Endothelial cell of umbilical vein (primary cell): Measurements from ENCODE around the gene RNF146. TPM values are rescaled to one million over a fixed set of nuclear protein-coding genes. Genes with fewer than 3 reads are reported as not detected.

Experiments used
- BruUV-seq: library from RNA; stranded (reverse); fragments of 400-500 nt; replicated peaks from 2 replicates; lab custom pipeline; 2021; lab: Mats Ljungman, UMichigan
- CTCF ChIA-PET: fragments of 300-600, 350-600 bp; sonication (Branson Sonifier 250); formaldehyde crosslinking; loops from one replicate; lab custom pipeline; 2021; ENCODE audit warnings: antibody characterized with exemption, inconsistent platforms; lab: Charles Lee
- POLR2A ChIA-PET: fragments of 300-600, 350-600 bp; sonication (Branson Sonifier 250); formaldehyde crosslinking; loops from one replicate; lab custom pipeline; 2021; ENCODE audit warnings: antibody characterized with exemption, inconsistent platforms; lab: Charles Lee
- DNase-seq: peaks from one replicate; pipeline ENCODE4 v3.0.0-alpha.2; 2011; ENCODE audit warnings: low read depth, low spot score
- FAIRE-seq: peaks from 2 replicates; lab custom pipeline; 2011; peaks lifted over from hg19 to GRCh38; lab: Jason Lieb, UNC
- H2AFZ ChIP-seq: 2 replicates; pipeline ENCODE4 v1.6.0; 2012; ENCODE audit warnings: low read depth, low read length, control low read depth, inconsistent platforms
- H3K27ac ChIP-seq: 2 replicates; pipeline ENCODE4 v1.5.1; 2011; ENCODE audit warnings: low read depth, mild to moderate bottlenecking, control low read depth, low read length, moderate library complexity; ENCODE audit not compliant: insufficient read depth
- H3K27me3 ChIP-seq, 2 experiments: 2 replicates each; pipeline versions ENCODE4 v1.6.0 to v1.6.1; 2011; ENCODE audit warnings: low read length in 2 of 2, mixed read lengths in 1 of 2; ENCODE audit not compliant: control insufficient read depth in 2 of 2, insufficient read depth in 2 of 2
- H3K36me3 ChIP-seq, 2 experiments: 2 replicates in 1 of 2; 3 replicates in 1 of 2; pipeline ENCODE4 v1.5.1; 2011; ENCODE audit warnings: low read length in 2 of 2, mild to moderate bottlenecking in 1 of 2, moderate library complexity in 1 of 2; ENCODE audit not compliant: control insufficient read depth in 2 of 2, insufficient read depth in 2 of 2; ENCODE audit errors: extremely low read depth in 1 of 2
- H3K4me1 ChIP-seq: 3 replicates; pipeline ENCODE4 v1.5.1; 2011; ENCODE audit warnings: mild to moderate bottlenecking, low read length; ENCODE audit not compliant: control insufficient read depth, insufficient read depth; ENCODE audit errors: extremely low read depth
- H3K4me2 ChIP-seq: 2 replicates; pipeline ENCODE4 v1.6.1; 2011; ENCODE audit warnings: low read length, control low read depth, mixed read lengths; ENCODE audit not compliant: insufficient read depth
- H3K4me3 ChIP-seq, 3 experiments: fragments of 200-600 bp in 1 of 3; sonication (generic), shearing (Covaris generic) in 1 of 3; replicated peaks in 1 of 3; 2 replicates each; pipeline ENCODE4 v1.5.1; 2011 to 2016; ENCODE audit warnings: control low read depth in 3 of 3, low read length in 3 of 3, mild to moderate bottlenecking in 2 of 3, inconsistent platforms in 1 of 3, low read depth in 1 of 3, moderate library complexity in 1 of 3; ENCODE audit not compliant: insufficient read depth in 1 of 3
- H3K79me2 ChIP-seq: 2 replicates; pipeline ENCODE4 v1.6.0; 2012; ENCODE audit warnings: low read length, inconsistent platforms; ENCODE audit not compliant: control insufficient read depth, insufficient read depth
- H3K9ac ChIP-seq: replicated peaks from 2 replicates; pipeline ENCODE3; 2011; ENCODE audit warnings: low read length, control low read depth; ENCODE audit not compliant: insufficient read depth; ENCODE audit errors: extremely low read depth
- H3K9me1 ChIP-seq: replicated peaks from 3 replicates; pipeline ENCODE4 v1.6.0; 2011; ENCODE audit warnings: mild to moderate bottlenecking, low read length; ENCODE audit not compliant: control insufficient read depth, insufficient read depth; ENCODE audit errors: extremely low read depth
- H3K9me3 ChIP-seq: replicated peaks from 2 replicates; pipeline ENCODE4 v1.5.1; 2012; ENCODE audit warnings: low read length, inconsistent platforms; ENCODE audit not compliant: control insufficient read depth, insufficient read depth
- H4K20me1 ChIP-seq: replicated peaks from 2 replicates; pipeline ENCODE3; 2011; ENCODE audit warnings: mild to moderate bottlenecking, low read length; ENCODE audit not compliant: control insufficient read depth, insufficient read depth; ENCODE audit errors: extremely low read depth
- CTCF ChIP-seq, 2 donors: IDR thresholded peaks; 1 replicate in 1 of 2; 2 replicates in 1 of 2; pipeline ENCODE4 v1.5.1; 2011; ENCODE audit warnings: low read length in 2 of 2, mild to moderate bottlenecking in 2 of 2, moderate library complexity in 2 of 2, control low read depth in 1 of 2, inconsistent platforms in 1 of 2, low read depth in 1 of 2; ENCODE audit not compliant: insufficient read depth in 1 of 2; ENCODE audit errors: extremely low read depth in 1 of 2
- EZH2 ChIP-seq: IDR thresholded peaks from 2 replicates; pipeline ENCODE4 v1.6.1; 2012; ENCODE audit warnings: borderline replicate concordance, low read depth, mild to moderate bottlenecking, moderate library complexity, low read length, inconsistent platforms; ENCODE audit not compliant: severe bottlenecking
- GATA2 ChIP-seq: IDR thresholded peaks from 2 replicates; pipeline ENCODE4 v1.7.0; 2011; ENCODE audit warnings: low read depth, mild to moderate bottlenecking, moderate library complexity, mixed read lengths, low read length; ENCODE audit not compliant: insufficient read length, insufficient read depth
- JUN ChIP-seq: IDR thresholded peaks from 2 replicates; pipeline ENCODE4 v1.6.1; 2011; ENCODE audit warnings: borderline replicate concordance, low read depth; ENCODE audit not compliant: insufficient read length, insufficient read depth
- MAX ChIP-seq: IDR thresholded peaks from 2 replicates; pipeline ENCODE4 v1.6.1; 2011; ENCODE audit not compliant: insufficient read depth, insufficient read length
- MYC ChIP-seq: IDR thresholded peaks from one replicate; pipeline ENCODE4 v1.6.1; 2011; ENCODE audit warnings: mild to moderate bottlenecking, low read depth, low read length
- POLR2A ChIP-seq: IDR thresholded peaks from 2 replicates; pipeline ENCODE4 v1.6.1; 2012; ENCODE audit warnings: low read depth, mild to moderate bottlenecking, control low read depth, low read length
- POLR2AphosphoS5 ChIP-seq: IDR thresholded peaks from 2 replicates; pipeline ENCODE4 v1.6.1; 2012; ENCODE audit warnings: low read depth, mild to moderate bottlenecking, control low read depth, low read length, moderate library complexity; ENCODE audit not compliant: insufficient read depth
- dilution Hi-C: fragments of 300-500 bp; cut with MboI; formaldehyde crosslinking; loops from one replicate; pipeline ENCODE4 v1.15.0; 2019; ENCODE audit warnings: low sequenced_read_pairs; ENCODE audit not compliant: extremely low pct_ligation_motif_present
- intact Hi-C: fragments of 100-400 bp; cut with micrococcal nuclease; formaldehyde crosslinking; loops from one replicate; pipeline ENCODE4 v1.10.0; 2022
- polyA plus RNA-seq, 4 experiments: library from polyadenylated mRNA; depleted of rRNA in 3 of 4; stranded (reverse) in 3 of 4; unstranded in 1 of 4; fragments of >200 nt; gene quantifications; 2 replicates each; pipeline versions ENCODE4 v1.2.1 to v1.2.3, GENCODE V29; 2011 to 2012; ENCODE audit warnings: missing spikeins in 1 of 4
- total RNA-seq: library from RNA; stranded (reverse); gene quantifications from 2 replicates; pipeline ENCODE4 v1.2.3, GENCODE V29; 2021

RNF146 gene
- total and polyA plus RNA-seq, 2 donors (not counting 3 experiments of a cell fraction or from before 2014, with no cell fraction given), result 37.5 to 48.1 TPM

- H3K4me3 ChIP-seq, result no peak overlapping the region
- no peaks in the 10 kb centered on the region for H3K9me3 ChIP-seq
- FAIRE-seq (no peak), DNase-seq (no peak)
- intact Hi-C loops (no loop called here), dilution Hi-C loops (no loop called here)
- no peaks in the 10 kb centered on the region for H3K36me3 ChIP-seq
- H3K27me3 ChIP-seq, result no peaks in the 10 kb centered on the region
- no peaks in the 10 kb centered on the region for H3K9me1 ChIP-seq
- TF ChIP-seq MAX, result no peak
- no peak for TF ChIP-seq GATA2
- no peak for TF ChIP-seq POLR2AphosphoS5
- TF ChIP-seq EZH2, result no peak
- BruUV-seq, result no TSS peak
- H3K9ac ChIP-seq, result no peak overlapping the region
- ChIA-PET POLR2A (interaction anchor here (0.6 kb wide), 1 partner anchor 53 kb away, joined by 4 read pairs; no protein-coding TSS in a partner anchor), CTCF (interaction anchor here (0.8 to 1.8 kb wide), 7 partner anchors 19 to 379 kb away, joined by 3 to 5 read pairs (median 3); no protein-coding TSS in a partner anchor)
- no peak overlapping the region for H3K4me2 ChIP-seq
- H2AFZ ChIP-seq, result no peak overlapping the region
- no peaks in the 10 kb centered on the region for H4K20me1 ChIP-seq
- H3K4me1 ChIP-seq, result no peaks in the 10 kb centered on the region
- peaks cover 9% of the 10 kb centered on the region for H3K79me2 ChIP-seq
- H3K27ac ChIP-seq, result no peak overlapping the region
These were observed 3.8 kb upstream of the RNF146 start for GRCh38 chr6:127262896-127263295.

GRCh38 chr6:127263481-127263880, 3.2 kb upstream of the RNF146 start:
- Histone ChIP-seq H3K79me2 (peaks cover 15% of the 10 kb centered on the region), H3K36me3 (no peaks in the 10 kb centered on the region), H3K9me3 (no peaks in the 10 kb centered on the region), H3K4me3 (no peak overlapping the region), H3K4me2 (no peak overlapping the region), H3K27me3 (no peaks in the 10 kb centered on the region), H2AFZ (no peak overlapping the region), H3K9me1 (no peaks in the 10 kb centered on the region), H3K9ac (no peak overlapping the region), H3K4me1 (peaks cover 6% of the 10 kb centered on the region), H4K20me1 (peaks cover 2% of the 10 kb centered on the region), H3K27ac (no peak overlapping the region)
- DNase-seq (no peak), FAIRE-seq (no peak)
- TF ChIP-seq GATA2 (no peak), JUN (no peak), CTCF (IDR thresholded peaks at IDR 0.05; ENCODE audit: extremely low read depth in 1 of 2, insufficient read depth in 1 of 2, low read depth in 1 of 2, low read length in 2 of 2) (no peak), POLR2AphosphoS5 (no peak), POLR2A (no peak), MYC (no peak), MAX (no peak), EZH2 (no peak)
- intact Hi-C loops, result no loop called here
- BruUV-seq, result no TSS peak
- dilution Hi-C loops, result no loop called here
- ChIA-PET CTCF (interaction anchor here (1.0 to 1.8 kb wide), 7 partner anchors 19 to 379 kb away, joined by 3 to 5 read pairs (median 3); no protein-coding TSS in a partner anchor), POLR2A (interaction anchor here (0.6 kb wide), 1 partner anchor 53 kb away, joined by 4 read pairs; no protein-coding TSS in a partner anchor)
